K562 (cell line): ENCODE measurements around the gene RASD2. TPM values are rescaled to one million over a fixed set of nuclear protein-coding genes. Genes with fewer than 3 reads are reported as not detected.

Experiments
- ATAC-seq: fragments of 200-7000 bp; cut with Tn5 transposase; 3 replicates; pipeline ENCODE4 v1.9.1; 2020; ENCODE audit warnings: moderate library complexity
- BruUV-seq: library from RNA; stranded (reverse); fragments of 400-500 nt; replicated peaks from 2 replicates; lab custom pipeline; 2021; lab: Mats Ljungman, UMichigan
- CTCF ChIA-PET: fragments of 300-600 bp; formaldehyde crosslinking; extraction: SDS; loops from one replicate; lab custom pipeline; 2021; ENCODE audit warnings: low intra/inter-chr PET ratio; lab: Yijun Ruan, JAX
- POLR2A ChIA-PET: fragments of 300-600, 350-650 bp; sonication (Branson Sonifier 250); formaldehyde crosslinking; extraction: SDS; loops from one replicate; lab custom pipeline; 2021; ENCODE audit warnings: antibody characterized with exemption, inconsistent platforms; lab: Yijun Ruan, JAX
- DNase-seq, 4 experiments: peaks; one replicate each; pipeline versions ENCODE4 v3.0.0 to v3.0.0-alpha.2; 2011 to 2018; ENCODE audit warnings: low spot score in 3 of 4, mixed read lengths in 3 of 4; ENCODE audit errors: extremely low read depth in 1 of 4
- FAIRE-seq: peaks from 2 replicates; lab custom pipeline; 2011; peaks lifted over from hg19 to GRCh38; lab: Jason Lieb, UNC
- H2AFZ ChIP-seq: 2 replicates; pipeline ENCODE4 v1.6.0; 2011; ENCODE audit warnings: low read depth, low read length, control low read depth, inconsistent platforms
- H3K27ac ChIP-seq: fragments of 200-600 bp; 3 replicates; pipeline ENCODE4 v1.8.0; 2011; ENCODE audit warnings: low read depth, mild to moderate bottlenecking, control low read depth, inconsistent platforms, low read length, moderate library complexity, mixed read lengths; ENCODE audit errors: extremely low read depth
- H3K27me3 ChIP-seq, 2 experiments: fragments of 300-600 bp in 1 of 2; 2 replicates in 1 of 2; 3 replicates in 1 of 2; pipeline versions ENCODE4 v1.6.0 to v1.8.0; 2011; ENCODE audit warnings: inconsistent platforms in 2 of 2, low read length in 2 of 2, mild to moderate bottlenecking in 1 of 2, mixed read lengths in 1 of 2, moderate library complexity in 1 of 2; ENCODE audit not compliant: control insufficient read depth in 2 of 2, insufficient read depth in 2 of 2
- H3K36me3 ChIP-seq: fragments of 300-600 bp; 3 replicates; pipeline ENCODE4 v1.8.0; 2011; ENCODE audit warnings: mild to moderate bottlenecking, low read length, inconsistent platforms; ENCODE audit not compliant: control insufficient read depth, insufficient read depth
- H3K4me1 ChIP-seq, 2 experiments: fragments of 200-600 bp in 1 of 2; replicated peaks in 1 of 2; 2 replicates in 1 of 2; 3 replicates in 1 of 2; pipeline versions ENCODE4 v1.5.1 to v1.8.0; 2011; ENCODE audit warnings: inconsistent platforms in 2 of 2, low read length in 2 of 2, mild to moderate bottlenecking in 1 of 2, mixed read lengths in 1 of 2, moderate library complexity in 1 of 2; ENCODE audit not compliant: control insufficient read depth in 2 of 2, insufficient read depth in 2 of 2
- H3K4me2 ChIP-seq: 2 replicates; pipeline ENCODE4 v1.6.1; 2011; ENCODE audit warnings: low read length, control low read depth, inconsistent platforms, mixed read lengths; ENCODE audit not compliant: insufficient read depth
- H3K4me3 ChIP-seq: fragments of 200-600 bp; sonication (generic), shearing (Covaris generic); 2 replicates; pipeline ENCODE4 v1.5.1; 2016; ENCODE audit warnings: control low read depth, inconsistent platforms
- H3K79me2 ChIP-seq: fragments of 200-600 bp; 3 replicates; pipeline ENCODE4 v1.8.0; 2011; ENCODE audit warnings: low read length, inconsistent platforms; ENCODE audit not compliant: control insufficient read depth, insufficient read depth
- H3K9ac ChIP-seq, 2 experiments: 2 replicates each; pipeline versions ENCODE4 v1.6.0 to v1.6.1; 2011; ENCODE audit warnings: low read depth in 2 of 2, low read length in 2 of 2, control low read depth in 1 of 2, inconsistent platforms in 1 of 2, mild to moderate bottlenecking in 1 of 2, mixed read lengths in 1 of 2; ENCODE audit not compliant: insufficient read depth in 1 of 2
- H3K9me1 ChIP-seq: one replicate; pipeline ENCODE4 v1.6.0; 2011; ENCODE audit warnings: inconsistent platforms, mild to moderate bottlenecking, low read length, moderate library complexity; ENCODE audit not compliant: control insufficient read depth, insufficient read depth
- H3K9me3 ChIP-seq: replicated peaks from 2 replicates; pipeline ENCODE4 v1.5.1; 2011; ENCODE audit warnings: low read depth, low read length, inconsistent platforms; ENCODE audit not compliant: control insufficient read depth, insufficient read depth
- H4K20me1 ChIP-seq: replicated peaks from 2 replicates; pipeline ENCODE4 v1.6.1; 2011; ENCODE audit warnings: low read length, inconsistent platforms, mixed read lengths; ENCODE audit not compliant: control insufficient read depth, insufficient read depth
- ATF3 ChIP-seq, 2 experiments: fragments of 450-650 bp in 1 of 2; sonication (generic) in 1 of 2; formaldehyde crosslinking in 1 of 2; IDR thresholded peaks in 1 of 2; conservative IDR thresholded peaks in 1 of 2; 2 replicates each; pipeline versions ENCODE4 v1.6.1 to v1.8.1; 2016 to 2023; ENCODE audit warnings: mild to moderate bottlenecking in 2 of 2, moderate library complexity in 2 of 2, inconsistent platforms in 1 of 2, missing genetic modification reagents in 1 of 2
- HLTF ChIP-seq: fragments of 450-650 bp; IDR thresholded peaks from 2 replicates; pipeline ENCODE4 v1.6.1; 2016
- PCBP2 ChIP-seq: fragments of 200-400 bp; formaldehyde crosslinking; IDR thresholded peaks from 2 replicates; pipeline ENCODE4 v1.6.1; 2018; ENCODE audit warnings: low read length, low read depth, mild to moderate bottlenecking, moderate library complexity; ENCODE audit not compliant: poor library complexity, severe bottlenecking
- PHF8 ChIP-seq: fragments of 200-600 bp; sonication (generic); IDR thresholded peaks from 2 replicates; pipeline ENCODE4 v1.6.1; 2012; ENCODE audit warnings: mixed run types, mild to moderate bottlenecking, inconsistent platforms, low read length, moderate library complexity, borderline replicate concordance
- RBM25 ChIP-seq: fragments of 200-400 bp; formaldehyde crosslinking; IDR thresholded peaks from 2 replicates; pipeline ENCODE4 v1.6.1; 2018; ENCODE audit warnings: low read length, low read depth, moderate library complexity; ENCODE audit not compliant: severe bottlenecking
- SREBF1 ChIP-seq: fragments of 150-350 bp; IDR thresholded peaks from 2 replicates; pipeline ENCODE4 v1.6.1; 2014; ENCODE audit warnings: antibody characterized with exemption, low read depth, low read length, borderline replicate concordance
- USF1 ChIP-seq: sonication (generic); formaldehyde crosslinking; IDR thresholded peaks from 2 replicates; pipeline ENCODE4 v1.9.0; 2022; ENCODE audit warnings: mild to moderate bottlenecking, missing genetic modification reagents
- USF2 ChIP-seq: sonication (generic); formaldehyde crosslinking; IDR thresholded peaks from 2 replicates; pipeline ENCODE4 v1.5.0; 2020; ENCODE audit warnings: missing genetic modification reagents
- ZBED1 ChIP-seq: IDR thresholded peaks from 2 replicates; pipeline ENCODE4 v1.6.1; 2014
- ZNF699 ChIP-seq: fragments of 250-450 bp; sonication (Bioruptor Pico); IDR thresholded peaks from 2 replicates; pipeline ENCODE4 v1.8.0; 2021; ENCODE audit warnings: mild to moderate bottlenecking, moderate library complexity; ENCODE audit not compliant: insufficient replicate concordance
- ZZZ3 ChIP-seq: fragments of 450-650 bp; IDR thresholded peaks from 2 replicates; pipeline ENCODE4 v1.6.1; 2016; ENCODE audit warnings: antibody characterized with exemption, mild to moderate bottlenecking, moderate library complexity
- WGBS: fragments of 100-300 bp; shearing (Covaris generic); methylation state at CpG from one replicate; pipeline ENCODE4 v1.1.6; 2016; ENCODE audit warnings: low coverage, mixed read lengths; ENCODE audit not compliant: insufficient coverage; ENCODE audit errors: missing lambda C conversion rate; 5-methylcytosine and 5-hydroxymethylcytosine counted together
- in situ Hi-C: fragments of 300-500 bp; cut with MboI; formaldehyde crosslinking; loops from 4 replicates; pipeline ENCODE4 v1.15.0; 2018; ENCODE audit warnings: inconsistent platforms, mixed read lengths
- intact Hi-C: fragments of 100-400 bp; cut with micrococcal nuclease; formaldehyde crosslinking; loops from 2 replicates; pipeline ENCODE4 v1.14.2; 2022
- polyA plus RNA-seq, 8 experiments: library from polyadenylated mRNA; depleted of rRNA in 4 of 8; stranded (reverse) in 5 of 8; unstranded in 3 of 8; fragments of >200 nt; fragmentation: Nextera tagmentation in 2 of 8; fragmentation: Illumina TruSeq in 1 of 8; extraction: Ambion mirVana in 2 of 8; extraction: Trizol in 1 of 8; gene quantifications; 2 replicates each; pipeline versions ENCODE4 v1.2.1 to v1.2.3, GENCODE V29; 2011 to 2014; ENCODE audit warnings: inconsistent platforms in 1 of 8, missing spikeins in 1 of 8
- total RNA-seq, 7 experiments: library from RNA; depleted of rRNA in 6 of 7; stranded (reverse); fragments of >200 nt in 6 of 7; fragmentation: Illumina TruSeq in 2 of 7; extraction: Trizol in 2 of 7; gene quantifications; 2 replicates each; pipeline versions ENCODE4 v1.2.1 to v1.2.3, GENCODE V29; 2011 to 2021; ENCODE audit warnings: low replicate concordance in 1 of 7

Gene RASD2
- total and polyA plus RNA-seq, 9 of the 15 experiments (the other 6 are each of a cell fraction or from before 2014, with no cell fraction given), result 0.05 TPM; not detected in 8

GRCh38 chr22:35528927-35529326 is 11.7 kb upstream of the RASD2 start:
- H3K27me3 ChIP-seq, result peaks cover 0 to under 1% of the 10 kb centered on the region in 2 experiments; a peak in 3 of 5 replicates
- CTCF ChIA-PET, result no interaction called here
- no peak overlapping the region for H3K4me2 ChIP-seq
- intact Hi-C loops (no loop called here), in situ Hi-C loops (no loop called here)
- FAIRE-seq (no peak), DNase-seq (no peak), ATAC-seq (no peak)
- H4K20me1 ChIP-seq, result no peaks in the 10 kb centered on the region
- no peak overlapping the region for H3K9ac ChIP-seq
- H3K9me1 ChIP-seq, result no peaks in the 10 kb centered on the region
- no peak overlapping the region for H2AFZ ChIP-seq
- no peaks in the 10 kb centered on the region for H3K4me1 ChIP-seq
- no TSS peak for BruUV-seq
- H3K9me3 ChIP-seq, result no peaks in the 10 kb centered on the region
- H3K36me3 ChIP-seq, result no peaks in the 10 kb centered on the region
- WGBS, result 21% methylated on average over 2 of the region's 2 CpGs
- POLR2A ChIA-PET, result no interaction called here
- TF ChIP-seq RBM25 (peak; percentile 82), HLTF (0 out of 2 replicates have a peak, but pooled peaks have one; percentile 33), ZNF699 (CRISPR knock-in tag) (no peak)
- H3K4me3 ChIP-seq, result no peak overlapping the region
- H3K27ac ChIP-seq, result no peak overlapping the region
- no peaks in the 10 kb centered on the region for H3K79me2 ChIP-seq

GRCh38 chr22:35530700-35531099 is 9.9 kb upstream of the RASD2 start:
- intact Hi-C loops (no loop called here), in situ Hi-C loops (no loop called here)
- Histone ChIP-seq H3K4me2 (no peak overlapping the region), H3K4me1 (no peaks in the 10 kb centered on the region), H4K20me1 (no peaks in the 10 kb centered on the region), H3K9ac (no peak overlapping the region), H3K4me3 (no peak overlapping the region), H3K9me1 (no peaks in the 10 kb centered on the region), H3K9me3 (no peaks in the 10 kb centered on the region), H3K27me3 (no peaks in the 10 kb centered on the region; a peak in 1 of 5 replicates), H3K79me2 (no peaks in the 10 kb centered on the region), H3K27ac (no peak overlapping the region), H3K36me3 (no peaks in the 10 kb centered on the region)
- BruUV-seq, result no TSS peak
- ChIA-PET CTCF (no interaction called here), POLR2A (no interaction called here)
- FAIRE-seq (no peak), ATAC-seq (no peak), DNase-seq (no peak)
- WGBS, result 33% methylated on average over 4 of the region's 4 CpGs
- TF ChIP-seq ZBED1, result no peak
- no peak for TF ChIP-seq PCBP2
- TF ChIP-seq ATF3 (IDR thresholded peaks at IDR 0.05), result no peak
- no peak for TF ChIP-seq ATF3 (CRISPR knock-in tag; conservative IDR thresholded peaks at IDR 0.05)
- peak; percentile 33; the same call in 1 of the 2 replicates for TF ChIP-seq USF2
- TF ChIP-seq PHF8, result no peak
- no peak for TF ChIP-seq ZZZ3
- 0 out of 2 replicates have a peak, but pooled peaks have one; percentile 8 for TF ChIP-seq USF1 (CRISPR knock-in tag)
- TF ChIP-seq SREBF1, result no peak
- TF ChIP-seq, all 486 proteins: peak for 2
- H2AFZ ChIP-seq, result no peak overlapping the region
